ENCODE measurements around the gene CAMK1D. TPM values are rescaled to one million over a fixed set of nuclear protein-coding genes. Genes with fewer than 3 reads are reported as not detected.

CAMK1D gene
- polyA plus RNA-seq, 1 of the 3 experiments (the other 2 are of a cell fraction), result 4.1 TPM

DNA sequence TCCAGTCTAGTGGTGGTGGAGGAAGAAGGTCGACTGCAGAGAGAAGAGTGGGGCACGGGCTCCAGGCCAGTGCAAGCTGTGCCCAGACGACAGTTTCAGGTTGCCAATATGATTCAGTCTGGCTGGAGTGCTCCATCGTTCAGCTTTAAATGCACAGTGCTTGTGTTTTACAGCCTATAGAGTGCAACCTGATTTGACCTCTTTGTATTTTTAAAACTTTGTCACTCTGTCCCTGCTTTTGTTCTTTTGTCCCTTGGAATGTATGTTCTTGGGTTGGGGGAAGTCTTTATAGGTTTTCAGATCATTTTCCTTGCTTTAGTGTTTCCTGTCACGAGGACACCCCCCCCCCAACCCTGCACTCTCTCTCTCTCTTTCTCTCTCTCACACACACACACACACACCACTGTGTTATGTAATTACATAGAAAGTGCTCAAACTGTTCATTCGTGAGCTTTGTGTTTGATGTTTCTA, 198.0 kb downstream of the CAMK1D start:
- H3K36me3 ChIP-seq (replicated peaks in 1 of 2; ENCODE audit: control insufficient read depth in 1 of 2, insufficient read depth in 2 of 2, low read length in 1 of 2), result no peaks in the 10 kb centered on the region
- no peak for DNase-seq
- H3K27me3 ChIP-seq (ENCODE audit: insufficient read depth), result no peaks in the 10 kb centered on the region
- no peak overlapping the region for H3K9ac ChIP-seq
- 65% methylated on average over 6 of the region's 6 CpGs for WGBS (ENCODE audit: low lambda C conversion rate)
- CTCF ChIA-PET, result interaction anchor here (1.4 to 1.5 kb wide), 2 partner anchors 14 to 355 kb away, joined by 4 read pairs; no protein-coding TSS in a partner anchor
- no peak overlapping the region for H3K4me3 ChIP-seq (ENCODE audit: low read depth in 2 of 2, low read length in 1 of 2)
- no peaks in the 10 kb centered on the region for H3K9me2 ChIP-seq
- no peak for TF ChIP-seq FOXM1 (IDR thresholded peaks at IDR 0.05; ENCODE audit: low read depth)
- no peak for TF ChIP-seq TCF12 (IDR thresholded peaks at IDR 0.05)
- no peak for TF ChIP-seq RCOR1 (IDR thresholded peaks at IDR 0.05; ENCODE audit: low read length)
- no peak for TF ChIP-seq MXI1 (IDR thresholded peaks at IDR 0.05; ENCODE audit: low read depth, low read length)
- TF ChIP-seq, protein P1, sequence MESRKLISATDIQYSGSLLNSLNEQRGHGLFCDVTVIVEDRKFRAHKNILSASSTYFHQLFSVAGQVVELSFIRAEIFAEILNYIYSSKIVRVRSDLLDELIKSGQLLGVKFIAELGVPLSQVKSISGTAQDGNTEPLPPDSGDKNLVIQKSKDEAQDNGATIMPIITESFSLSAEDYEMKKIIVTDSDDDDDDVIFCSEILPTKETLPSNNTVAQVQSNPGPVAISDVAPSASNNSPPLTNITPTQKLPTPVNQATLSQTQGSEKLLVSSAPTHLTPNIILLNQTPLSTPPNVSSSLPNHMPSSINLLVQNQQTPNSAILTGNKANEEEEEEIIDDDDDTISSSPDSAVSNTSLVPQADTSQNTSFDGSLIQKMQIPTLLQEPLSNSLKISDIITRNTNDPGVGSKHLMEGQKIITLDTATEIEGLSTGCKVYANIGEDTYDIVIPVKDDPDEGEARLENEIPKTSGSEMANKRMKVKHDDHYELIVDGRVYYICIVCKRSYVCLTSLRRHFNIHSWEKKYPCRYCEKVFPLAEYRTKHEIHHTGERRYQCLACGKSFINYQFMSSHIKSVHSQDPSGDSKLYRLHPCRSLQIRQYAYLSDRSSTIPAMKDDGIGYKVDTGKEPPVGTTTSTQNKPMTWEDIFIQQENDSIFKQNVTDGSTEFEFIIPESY (IDR thresholded peaks at IDR 0.05; ENCODE audit: borderline replicate concordance, low read depth), result no peak
- TF ChIP-seq TEAD4 (IDR thresholded peaks at IDR 0.05; ENCODE audit: borderline replicate concordance, insufficient read depth), result no peak
- TF ChIP-seq RAD21 (IDR thresholded peaks at IDR 0.05; ENCODE audit: low read length), result no peak
- TF ChIP-seq, protein P2, sequence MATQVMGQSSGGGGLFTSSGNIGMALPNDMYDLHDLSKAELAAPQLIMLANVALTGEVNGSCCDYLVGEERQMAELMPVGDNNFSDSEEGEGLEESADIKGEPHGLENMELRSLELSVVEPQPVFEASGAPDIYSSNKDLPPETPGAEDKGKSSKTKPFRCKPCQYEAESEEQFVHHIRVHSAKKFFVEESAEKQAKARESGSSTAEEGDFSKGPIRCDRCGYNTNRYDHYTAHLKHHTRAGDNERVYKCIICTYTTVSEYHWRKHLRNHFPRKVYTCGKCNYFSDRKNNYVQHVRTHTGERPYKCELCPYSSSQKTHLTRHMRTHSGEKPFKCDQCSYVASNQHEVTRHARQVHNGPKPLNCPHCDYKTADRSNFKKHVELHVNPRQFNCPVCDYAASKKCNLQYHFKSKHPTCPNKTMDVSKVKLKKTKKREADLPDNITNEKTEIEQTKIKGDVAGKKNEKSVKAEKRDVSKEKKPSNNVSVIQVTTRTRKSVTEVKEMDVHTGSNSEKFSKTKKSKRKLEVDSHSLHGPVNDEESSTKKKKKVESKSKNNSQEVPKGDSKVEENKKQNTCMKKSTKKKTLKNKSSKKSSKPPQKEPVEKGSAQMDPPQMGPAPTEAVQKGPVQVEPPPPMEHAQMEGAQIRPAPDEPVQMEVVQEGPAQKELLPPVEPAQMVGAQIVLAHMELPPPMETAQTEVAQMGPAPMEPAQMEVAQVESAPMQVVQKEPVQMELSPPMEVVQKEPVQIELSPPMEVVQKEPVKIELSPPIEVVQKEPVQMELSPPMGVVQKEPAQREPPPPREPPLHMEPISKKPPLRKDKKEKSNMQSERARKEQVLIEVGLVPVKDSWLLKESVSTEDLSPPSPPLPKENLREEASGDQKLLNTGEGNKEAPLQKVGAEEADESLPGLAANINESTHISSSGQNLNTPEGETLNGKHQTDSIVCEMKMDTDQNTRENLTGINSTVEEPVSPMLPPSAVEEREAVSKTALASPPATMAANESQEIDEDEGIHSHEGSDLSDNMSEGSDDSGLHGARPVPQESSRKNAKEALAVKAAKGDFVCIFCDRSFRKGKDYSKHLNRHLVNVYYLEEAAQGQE (IDR thresholded peaks at IDR 0.05; ENCODE audit: low read depth, low read length), result no peak
- TF ChIP-seq, protein P3, sequence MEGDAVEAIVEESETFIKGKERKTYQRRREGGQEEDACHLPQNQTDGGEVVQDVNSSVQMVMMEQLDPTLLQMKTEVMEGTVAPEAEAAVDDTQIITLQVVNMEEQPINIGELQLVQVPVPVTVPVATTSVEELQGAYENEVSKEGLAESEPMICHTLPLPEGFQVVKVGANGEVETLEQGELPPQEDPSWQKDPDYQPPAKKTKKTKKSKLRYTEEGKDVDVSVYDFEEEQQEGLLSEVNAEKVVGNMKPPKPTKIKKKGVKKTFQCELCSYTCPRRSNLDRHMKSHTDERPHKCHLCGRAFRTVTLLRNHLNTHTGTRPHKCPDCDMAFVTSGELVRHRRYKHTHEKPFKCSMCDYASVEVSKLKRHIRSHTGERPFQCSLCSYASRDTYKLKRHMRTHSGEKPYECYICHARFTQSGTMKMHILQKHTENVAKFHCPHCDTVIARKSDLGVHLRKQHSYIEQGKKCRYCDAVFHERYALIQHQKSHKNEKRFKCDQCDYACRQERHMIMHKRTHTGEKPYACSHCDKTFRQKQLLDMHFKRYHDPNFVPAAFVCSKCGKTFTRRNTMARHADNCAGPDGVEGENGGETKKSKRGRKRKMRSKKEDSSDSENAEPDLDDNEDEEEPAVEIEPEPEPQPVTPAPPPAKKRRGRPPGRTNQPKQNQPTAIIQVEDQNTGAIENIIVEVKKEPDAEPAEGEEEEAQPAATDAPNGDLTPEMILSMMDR (IDR thresholded peaks at IDR 0.05), result no peak
- no peaks in the 10 kb centered on the region for H3F3A ChIP-seq (replicated peaks; ENCODE audit: insufficient read depth)
- H3K4me2 ChIP-seq, result no peak overlapping the region
- no peaks in the 10 kb centered on the region; a peak in 1 of 4 replicates for H3K4me1 ChIP-seq (ENCODE audit: control insufficient read depth in 1 of 2, insufficient read depth in 2 of 2, low read depth in 1 of 2, low read length in 1 of 2)
- no peaks in the 10 kb centered on the region for H3K79me2 ChIP-seq (ENCODE audit: insufficient read depth)
- no peaks in the 10 kb centered on the region for H4K20me1 ChIP-seq (ENCODE audit: insufficient read depth)
- H3K27ac ChIP-seq (ENCODE audit: low read depth in 2 of 2, low read length in 1 of 2), result no peak overlapping the region
- H2AFZ ChIP-seq (ENCODE audit: low read depth), result no peak overlapping the region
- H3K9me3 ChIP-seq, result no peaks in the 10 kb centered on the region
- POLR2A ChIA-PET, result no interaction called here

DNA sequence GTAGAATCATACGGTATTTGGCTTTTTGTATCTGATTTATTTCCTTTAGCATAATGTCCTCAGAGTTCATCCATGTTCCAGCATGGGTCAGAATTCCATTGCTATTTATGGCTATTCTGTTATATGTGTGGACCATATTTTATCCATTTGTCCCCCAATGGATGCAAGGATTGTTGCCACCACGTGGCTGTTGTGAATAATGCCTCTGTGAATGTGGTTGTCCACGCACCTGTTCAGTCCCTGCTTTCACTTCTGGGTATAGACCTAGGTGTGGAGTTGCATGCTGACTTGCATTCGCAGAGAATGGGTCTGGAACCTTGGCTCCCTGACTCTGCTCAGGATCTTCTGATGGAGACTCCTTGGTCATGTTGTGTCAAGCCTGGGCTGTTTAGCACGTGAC, 199.9 kb downstream of the CAMK1D start:
- H3K4me1 ChIP-seq (ENCODE audit: control insufficient read depth in 1 of 2, insufficient read depth in 2 of 2, low read depth in 1 of 2, low read length in 1 of 2), result no peaks in the 10 kb centered on the region; a peak in 1 of 4 replicates
- no peaks in the 10 kb centered on the region for H3K79me2 ChIP-seq (ENCODE audit: insufficient read depth)
- ChIA-PET CTCF (no interaction called here), POLR2A (no interaction called here)
- H3K27ac ChIP-seq (ENCODE audit: low read depth in 2 of 2, low read length in 1 of 2), result no peak overlapping the region
- H3K4me3 ChIP-seq (ENCODE audit: low read depth in 2 of 2, low read length in 1 of 2), result no peak overlapping the region
- H3K36me3 ChIP-seq (replicated peaks in 1 of 2; ENCODE audit: control insufficient read depth in 1 of 2, insufficient read depth in 2 of 2, low read length in 1 of 2), result no peaks in the 10 kb centered on the region
- 74% methylated on average over 5 of the region's 5 CpGs for WGBS (ENCODE audit: low lambda C conversion rate)
- H3F3A ChIP-seq (replicated peaks; ENCODE audit: insufficient read depth), result no peaks in the 10 kb centered on the region
- no peaks in the 10 kb centered on the region for H3K27me3 ChIP-seq (ENCODE audit: insufficient read depth)
- H3K9ac ChIP-seq, result no peak overlapping the region
- H4K20me1 ChIP-seq (ENCODE audit: insufficient read depth), result no peaks in the 10 kb centered on the region
- no peak overlapping the region for H3K4me2 ChIP-seq
- no peaks in the 10 kb centered on the region for H3K9me2 ChIP-seq
- no peak overlapping the region for H2AFZ ChIP-seq (ENCODE audit: low read depth)
- DNase-seq, result no peak
- no peaks in the 10 kb centered on the region for H3K9me3 ChIP-seq
- no peak for TF ChIP-seq TAF1 (IDR thresholded peaks at IDR 0.05; ENCODE audit: borderline replicate concordance, low read depth, low read length)
- TF ChIP-seq, protein P3 (IDR thresholded peaks at IDR 0.05), result peak; percentile 24
- no peak for TF ChIP-seq EZH2phosphoT487 (IDR thresholded peaks at IDR 0.05; ENCODE audit: borderline replicate concordance, low read depth)
- 0 out of 2 replicates have a peak, but pooled peaks have one; percentile 16 for TF ChIP-seq RAD21 (IDR thresholded peaks at IDR 0.05; ENCODE audit: low read length)
- no peak for TF ChIP-seq TCF12 (IDR thresholded peaks at IDR 0.05)
- TF ChIP-seq, protein P4, sequence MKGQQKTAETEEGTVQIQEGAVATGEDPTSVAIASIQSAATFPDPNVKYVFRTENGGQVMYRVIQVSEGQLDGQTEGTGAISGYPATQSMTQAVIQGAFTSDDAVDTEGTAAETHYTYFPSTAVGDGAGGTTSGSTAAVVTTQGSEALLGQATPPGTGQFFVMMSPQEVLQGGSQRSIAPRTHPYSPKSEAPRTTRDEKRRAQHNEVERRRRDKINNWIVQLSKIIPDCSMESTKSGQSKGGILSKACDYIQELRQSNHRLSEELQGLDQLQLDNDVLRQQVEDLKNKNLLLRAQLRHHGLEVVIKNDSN (IDR thresholded peaks at IDR 0.05; ENCODE audit: borderline replicate concordance, low read depth), result no peak

Measured in SK-N-SH (cell line).